ENCODE data around the gene KPNA4.
"Not testable (repeated sequence)": the region's sequence is repeated elsewhere in the genome, so short reads cannot be mapped to it uniquely, and the experiment has no call there.

KPNA4 gene

DNA sequence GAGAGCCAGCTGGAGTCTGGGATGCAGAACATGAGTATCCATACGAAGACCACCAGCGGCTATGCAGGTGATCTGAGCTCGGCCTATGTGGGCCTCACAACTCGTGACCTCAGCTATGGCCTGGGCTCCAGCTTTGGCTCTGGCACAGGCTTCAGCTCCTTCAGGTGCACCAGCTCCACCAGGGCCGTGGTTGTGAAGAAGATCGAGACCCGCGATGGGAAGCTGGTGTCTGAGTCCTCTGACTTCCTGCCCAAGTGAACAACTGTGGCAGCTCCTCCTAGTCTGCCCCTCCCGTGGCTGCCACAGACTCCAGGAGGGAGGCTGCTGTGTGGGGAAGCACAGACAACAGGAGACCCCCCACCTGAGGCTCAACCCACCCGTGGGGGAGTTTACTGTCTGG lies 3.6 kb upstream of the KPNA4 start:
- no peak for DNase-seq

DNA sequence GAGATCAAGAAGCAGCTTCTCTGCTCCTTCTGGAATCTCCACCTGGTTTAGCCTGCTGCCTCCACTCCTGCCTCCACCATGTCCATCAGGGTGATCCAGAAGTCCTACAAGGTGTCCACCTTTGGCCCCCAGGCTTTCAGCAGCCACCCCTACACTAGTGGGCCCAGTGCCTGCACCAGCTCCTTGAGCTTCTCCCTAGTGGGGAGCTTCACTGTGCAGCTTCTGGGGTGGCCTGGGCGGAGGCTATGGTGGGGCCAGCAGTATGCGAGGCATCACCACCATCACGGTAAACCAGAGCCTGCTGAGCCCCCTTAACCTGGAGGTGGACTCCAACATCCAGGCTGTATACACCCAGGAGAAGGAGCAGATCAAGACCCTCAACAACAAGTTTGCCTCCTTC lies 2.4 kb upstream of the KPNA4 start:
- DNase-seq, result no peak

DNA sequence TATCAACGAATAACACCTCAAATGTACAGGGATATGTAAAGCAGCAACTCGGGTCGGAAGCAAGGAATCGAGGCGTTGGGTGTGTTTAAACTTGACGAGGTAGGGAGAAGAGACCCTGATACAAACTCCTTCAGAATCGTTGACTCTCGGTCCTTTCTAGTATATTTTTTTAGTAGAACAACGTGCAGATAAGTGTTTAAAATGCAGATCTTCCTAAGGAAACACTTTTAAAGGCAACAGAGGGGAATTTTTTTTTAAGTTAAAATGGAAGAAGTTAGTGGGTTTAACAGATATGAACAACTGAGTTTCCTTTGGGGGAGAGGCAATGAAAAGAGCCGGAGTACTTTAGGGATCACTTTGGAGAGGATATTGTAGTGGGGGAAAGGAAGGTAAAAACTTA lies 1.1 kb upstream of the KPNA4 start:
- DNase-seq, result no peak

DNA sequence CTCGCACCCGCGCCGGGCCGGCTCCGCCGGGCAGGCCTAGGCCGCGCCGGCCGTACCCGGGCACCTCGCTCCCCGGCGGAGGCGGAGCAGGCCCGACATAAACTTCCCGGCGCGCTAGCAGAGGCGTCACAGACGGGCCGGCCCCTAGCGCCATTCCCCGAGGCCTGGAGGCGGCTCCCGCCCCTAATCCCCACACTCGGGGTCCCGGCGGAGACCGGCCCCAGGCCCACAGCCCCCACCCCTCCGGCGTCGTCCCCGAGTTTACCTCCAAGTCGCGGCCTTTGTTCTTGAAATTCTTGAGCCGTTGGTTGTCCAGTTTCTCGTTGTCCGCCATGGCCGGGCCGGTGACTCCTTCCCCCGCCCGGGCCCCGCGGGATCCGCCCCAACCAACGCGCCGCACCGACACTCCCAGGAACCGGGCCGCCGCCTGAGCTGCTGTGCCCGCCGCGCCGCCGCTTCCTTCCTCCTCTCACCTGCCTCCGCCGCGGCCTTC lies 376 bp downstream of the KPNA4 start:
- peak; percentile 70 for DNase-seq

DNA sequence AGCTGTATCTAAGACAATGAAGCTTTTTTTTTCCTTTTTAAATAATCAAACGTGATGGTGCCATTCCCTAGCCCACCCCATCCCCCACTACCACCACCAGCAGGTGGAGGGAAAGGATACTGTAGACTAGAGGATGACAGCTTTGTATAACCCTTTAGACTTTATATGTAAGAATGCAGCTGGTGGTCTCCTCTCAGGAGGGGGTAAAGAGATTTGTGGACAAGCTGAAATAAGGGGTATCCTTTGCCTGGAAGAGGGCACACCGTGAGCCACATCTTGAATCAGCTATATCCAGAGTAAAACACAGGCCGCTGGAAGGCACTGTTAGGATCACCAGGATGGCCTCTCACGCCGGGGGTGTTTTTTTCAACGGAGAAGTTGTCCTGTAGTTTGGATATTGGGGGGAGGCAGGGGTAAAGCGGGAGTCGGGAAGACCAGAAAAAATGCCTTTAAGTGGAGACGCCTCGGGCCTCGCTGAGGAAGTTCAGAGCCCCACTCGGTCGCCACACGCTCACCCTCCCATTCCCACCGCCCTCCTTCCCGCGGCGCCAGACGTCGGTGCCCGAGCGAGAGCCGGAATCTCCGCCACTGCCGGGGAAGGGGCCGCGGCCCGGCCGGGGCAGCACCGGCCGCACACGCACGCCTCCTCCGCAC lies 986 bp downstream of the KPNA4 start:
- no peak for DNase-seq

GRCh38 chr3:160562952-160563351 lies 2.4 kb downstream of the KPNA4 start:
- DNase-seq, result no peak

GRCh38 chr3:160557571-160557970 lies 7.8 kb downstream of the KPNA4 start:
- no peak for DNase-seq

GRCh38 chr3:160556141-160556540 lies 9.2 kb downstream of the KPNA4 start:
- DNase-seq, result no peak

DNA sequence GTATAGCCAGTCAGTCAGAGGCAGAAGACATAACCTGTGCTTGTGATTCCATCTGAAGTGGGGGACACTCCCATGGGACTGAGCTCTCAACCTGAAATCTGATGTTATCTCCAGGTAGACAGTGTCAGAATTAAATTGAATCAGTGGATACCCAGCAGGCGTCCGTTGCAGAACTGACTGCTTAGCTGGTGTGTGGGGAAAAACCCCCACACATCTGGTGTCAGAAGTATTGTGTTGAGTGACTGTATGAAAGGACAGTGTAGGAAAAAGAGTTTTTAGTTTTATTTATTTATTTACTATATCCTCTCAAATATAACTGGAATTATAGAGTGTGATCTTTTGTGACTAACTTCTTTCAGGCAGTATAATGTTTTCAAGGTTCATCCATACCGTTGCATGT lies 10.4 kb downstream of the KPNA4 start:
- no peak for DNase-seq

DNA sequence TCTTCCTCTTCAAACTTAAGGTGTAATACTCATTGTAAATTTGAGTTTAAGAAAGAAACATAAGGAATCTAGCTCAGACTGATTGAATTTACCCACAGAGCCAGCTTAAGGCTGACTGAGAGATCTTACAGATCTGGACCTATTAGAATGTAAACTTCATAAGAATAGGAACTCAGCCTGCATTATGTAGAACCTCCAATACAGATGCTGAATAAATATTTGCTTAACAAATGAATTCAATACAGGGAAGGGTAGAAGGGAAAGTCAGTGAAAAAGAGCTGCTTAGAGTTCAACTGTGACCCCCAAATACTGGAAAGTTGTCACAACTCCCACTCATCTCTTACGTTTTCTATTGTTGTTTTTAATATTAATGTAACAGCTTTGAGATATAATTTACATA lies 11.5 kb downstream of the KPNA4 start:
- DNase-seq, result no peak

DNA sequence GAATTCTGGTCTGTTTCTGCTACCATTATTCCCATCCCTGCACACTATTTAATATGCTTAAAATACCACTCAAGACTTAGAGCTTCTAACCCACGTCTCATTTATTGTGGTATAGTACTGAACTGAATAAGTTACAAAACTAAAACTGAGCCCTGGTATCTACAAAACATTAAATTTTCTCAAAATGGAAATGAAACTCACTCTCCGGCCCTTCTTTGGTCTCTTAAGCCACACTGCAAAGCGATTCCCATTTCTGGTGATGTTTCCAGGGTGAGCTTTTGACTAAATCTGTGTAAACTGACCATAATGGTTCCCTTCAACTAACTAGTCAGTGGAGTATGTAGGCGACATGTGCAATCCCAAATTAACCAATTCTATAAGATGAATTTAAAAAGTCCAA lies 18.6 kb downstream of the KPNA4 start:
- DNase-seq, result no peak

- no peak for DNase-seq
Observed at GRCh38 chr3:160545504-160545871, 19.9 kb downstream of the KPNA4 start.

- DNase-seq, result no peak
Observed at GRCh38 chr3:160544844-160545503, 20.4 kb downstream of the KPNA4 start.

DNA sequence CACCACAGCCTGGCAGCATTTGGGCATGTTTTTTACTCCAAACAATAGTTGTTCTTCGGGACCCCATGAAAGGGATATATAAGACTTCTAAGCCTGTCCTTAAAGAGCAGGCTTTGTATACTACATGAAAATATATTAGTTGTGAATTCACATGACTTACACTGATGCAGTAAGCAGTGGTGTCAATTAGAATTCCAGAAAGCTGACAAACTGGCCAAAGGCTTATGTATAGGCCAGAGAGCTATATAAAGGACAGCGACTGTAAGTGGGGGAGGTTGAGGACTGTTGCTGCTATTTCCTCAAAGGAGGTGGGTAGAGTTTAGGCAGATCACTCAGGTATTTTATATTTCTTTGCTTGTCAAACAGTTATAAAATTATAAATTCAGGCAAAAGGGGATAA lies 24.8 kb downstream of the KPNA4 start:
- no peak for DNase-seq

GRCh38 chr3:160538895-160539294 lies 26.5 kb downstream of the KPNA4 start:
- DNase-seq, result no peak

GRCh38 chr3:160537729-160538128 lies 27.6 kb downstream of the KPNA4 start:
- DNase-seq, result no peak

DNA sequence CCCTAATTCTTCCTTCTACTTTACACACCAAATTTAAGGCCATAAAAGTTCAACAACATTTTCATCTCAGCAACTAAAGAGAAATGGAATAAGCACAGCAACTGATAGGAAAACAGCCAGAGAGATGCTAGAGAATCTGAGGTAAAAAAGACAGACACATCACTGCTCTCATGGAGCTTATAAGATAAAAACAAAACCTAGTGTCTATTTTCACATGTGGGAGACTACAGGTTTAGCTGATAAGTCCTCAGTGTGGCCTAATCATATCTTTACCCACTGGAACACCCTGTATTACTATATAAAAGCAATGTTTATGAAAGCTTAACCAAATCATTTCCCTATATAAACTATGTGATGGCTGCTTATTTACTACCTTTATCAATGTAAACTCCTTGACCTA lies 33.0 kb downstream of the KPNA4 start:
- DNase-seq, result no peak

DNA sequence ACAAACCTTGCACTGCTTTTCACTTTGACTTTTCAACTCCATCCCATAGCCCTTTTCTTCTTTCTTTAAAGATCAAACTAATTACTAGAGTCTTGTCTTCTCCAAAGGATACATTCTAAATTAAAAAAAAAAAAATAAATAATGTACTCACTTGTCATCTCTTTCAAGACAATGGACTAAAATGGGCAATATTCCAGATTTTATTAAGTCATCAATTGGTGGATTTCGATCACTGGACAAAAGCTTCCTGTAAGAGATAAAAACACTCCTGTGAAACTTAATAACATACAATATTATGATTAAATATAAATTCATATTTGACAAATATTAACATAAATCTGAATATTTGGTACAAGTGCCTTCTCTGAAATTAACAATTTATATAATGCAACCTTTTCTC lies 34.1 kb downstream of the KPNA4 start:
- no peak for DNase-seq

GRCh38 chr3:160516391-160516790 lies 49.0 kb downstream of the KPNA4 start:
- DNase-seq, result not testable (repeated sequence)

DNA sequence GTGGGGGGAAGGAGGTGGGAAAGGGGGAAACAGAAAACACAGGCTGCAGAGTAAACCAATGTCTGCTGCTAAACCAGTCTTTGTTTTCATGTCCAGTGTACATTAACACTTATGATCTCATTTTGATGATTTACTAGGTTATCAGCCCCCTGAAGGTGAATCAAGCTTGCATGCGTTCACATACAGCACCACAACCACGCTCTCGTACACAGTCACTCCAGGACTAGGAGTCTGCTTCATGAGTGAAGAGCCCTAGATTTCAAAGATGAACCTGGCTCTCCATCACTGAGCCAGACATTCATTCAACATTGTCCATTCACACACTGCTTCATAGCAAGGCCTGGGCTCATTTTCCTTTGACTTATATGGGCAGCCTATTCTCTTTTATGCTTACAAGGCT lies 64.0 kb downstream of the KPNA4 start:
- no peak for DNase-seq

- DNase-seq, result no peak
Observed at GRCh38 chr3:160498202-160498601, 67.2 kb downstream of the KPNA4 start.

DNA sequence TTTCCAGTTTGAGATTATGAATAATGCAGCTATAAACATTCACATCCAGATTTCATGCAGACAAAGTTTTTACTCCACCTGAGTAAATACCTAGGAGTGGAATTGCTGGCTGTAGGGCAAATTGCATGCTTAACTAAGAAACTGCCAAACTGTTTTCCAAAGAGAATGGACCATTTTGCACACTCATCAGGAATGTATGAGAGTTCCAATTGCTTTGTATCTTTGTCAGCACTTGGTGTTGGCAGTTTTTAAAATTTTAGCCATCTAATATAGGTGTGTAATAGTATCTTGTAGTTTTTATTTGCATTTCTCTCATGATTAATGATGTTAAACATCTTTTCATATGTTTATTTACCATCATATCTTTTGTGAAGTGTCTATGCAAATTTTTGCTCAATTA lies 75.2 kb downstream of the KPNA4 start:
- no peak for DNase-seq

DNA sequence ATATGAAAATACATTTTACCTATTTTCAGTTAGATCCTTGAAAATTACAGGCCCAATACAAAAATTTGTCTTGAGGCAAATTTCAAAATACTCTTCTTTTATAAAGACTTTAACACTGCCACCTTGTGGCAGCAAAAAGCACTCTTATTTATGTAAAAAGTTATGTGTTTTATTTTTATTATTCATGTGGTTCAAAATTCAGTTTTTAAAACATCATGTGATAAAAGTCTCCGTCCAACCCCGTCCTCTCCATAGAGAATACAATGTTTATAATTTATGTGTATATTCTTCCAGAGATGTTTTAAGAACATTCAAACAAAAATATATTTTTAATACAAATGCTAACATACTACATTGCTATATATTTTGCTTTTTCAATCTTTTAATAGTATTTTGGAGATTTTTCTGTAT lies 78.9 kb downstream of the KPNA4 start:
- no peak for DNase-seq

- no peak for DNase-seq
Observed at GRCh38 chr3:160482796-160483195, 82.6 kb downstream of the KPNA4 start.

GRCh38 chr3:160481856-160482255 lies 83.5 kb downstream of the KPNA4 start:
- DNase-seq, result no peak

Data from activated naive CD4-positive, alpha-beta T cell treated with Interleukin-2 at 50 U/mL for 16 hours (primary cell).